Naive B cell (primary cell): ENCODE data around the gene KRT85. TPM values are rescaled to one million over a fixed set of nuclear protein-coding genes. Genes with fewer than 3 reads are reported as not detected.

Experiments used
- ATAC-seq, 2 donors: fragments of 150-1000 bp; cut with Tn5 transposase; 2 replicates each; pipeline ENCODE4 v1.10.0; 2021; ENCODE audit warnings: low read depth in 2 of 2, mild to moderate bottlenecking in 2 of 2, moderate library complexity in 2 of 2
- DNase-seq: peaks from one replicate; pipeline ENCODE4 v3.0.0; 2022
- H3K27ac Mint-ChIP-seq, 6 donors: one replicate each; pipeline ENCODE4 v1.8.0; 2020 to 2022; ENCODE audit warnings: mild to moderate bottlenecking in 6 of 6, mixed read lengths in 6 of 6, moderate library complexity in 5 of 6, inconsistent platforms in 2 of 6
- H3K27me3 Mint-ChIP-seq, 3 donors: one replicate each; pipeline ENCODE4 v1.8.0; 2021 to 2022; ENCODE audit warnings: mixed read lengths in 3 of 3, mild to moderate bottlenecking in 1 of 3
- H3K36me3 Mint-ChIP-seq, 2 donors: one replicate each; pipeline ENCODE4 v1.8.0; 2020 to 2022; ENCODE audit warnings: mixed read lengths in 2 of 2, inconsistent platforms in 1 of 2, mild to moderate bottlenecking in 1 of 2
- H3K4me1 Mint-ChIP-seq, 3 donors: one replicate each; pipeline ENCODE4 v1.8.0; 2020 to 2022; ENCODE audit warnings: mixed read lengths in 3 of 3, inconsistent platforms in 1 of 3, mild to moderate bottlenecking in 1 of 3, moderate library complexity in 1 of 3
- H3K4me3 Mint-ChIP-seq, 8 donors: one replicate each; pipeline ENCODE4 v1.8.0; 2020 to 2022; ENCODE audit warnings: mild to moderate bottlenecking in 8 of 8, mixed read lengths in 8 of 8, moderate library complexity in 8 of 8, inconsistent platforms in 2 of 8
- H3K9me3 Mint-ChIP-seq, 7 donors: one replicate each; pipeline ENCODE4 v1.8.0; 2020 to 2022; ENCODE audit warnings: mixed read lengths in 7 of 7, mild to moderate bottlenecking in 5 of 7, inconsistent platforms in 2 of 7, moderate library complexity in 1 of 7
- polyA plus RNA-seq, 6 donors: library from polyadenylated mRNA; unstranded; fragments of 300-500 nt; fragmentation: Illumina TruSeq; gene quantifications; one replicate each; pipeline ENCODE4 v1.2.3, GENCODE V29; 2021; ENCODE audit warnings: low read depth in 6 of 6

The KRT85 gene
- polyA plus RNA-seq, 6 donors from 2014 or later: not detected

- ATAC-seq (no peak), DNase-seq (no peak)
- Mint-ChIP-seq H3K27me3 (peaks cover 0 to 25% (median 7%) of the 10 kb centered on the region in 3 donors), H3K27ac (no peak overlapping the region), H3K4me1 (no peaks in the 10 kb centered on the region), H3K4me3 (no peak overlapping the region), H3K9me3 (no peaks in the 10 kb centered on the region), H3K36me3 (no peaks in the 10 kb centered on the region)
Measured at GRCh38 chr12:52389313-52390207, 22.3 kb upstream of the KRT85 start.

- no peaks in the 10 kb centered on the region for H3K9me3 Mint-ChIP-seq
- no peak overlapping the region for H3K4me3 Mint-ChIP-seq
- no peak overlapping the region for H3K27ac Mint-ChIP-seq
- H3K27me3 Mint-ChIP-seq: peaks cover 0 to 17% (median 7%) of the 10 kb centered on the region in 3 donors
- no peaks in the 10 kb centered on the region for H3K36me3 Mint-ChIP-seq
- no peak for DNase-seq
- no peak for ATAC-seq
- H3K4me1 Mint-ChIP-seq: peaks cover 0 to 2% (median 0%) of the 10 kb centered on the region in 3 donors
Measured at GRCh38 chr12:52387859-52388258, 20.6 kb upstream of the KRT85 start.

- Mint-ChIP-seq H3K9me3 (no peaks in the 10 kb centered on the region), H3K36me3 (no peaks in the 10 kb centered on the region), H3K4me1 (peaks cover 0 to 5% (median 0%) of the 10 kb centered on the region in 3 donors), H3K27me3 (peaks cover 0 to 9% (median 8%) of the 10 kb centered on the region in 3 donors), H3K4me3 (no peak within 1 kb of the TSS), H3K27ac (no peak within 1 kb of the TSS)
- no peak for ATAC-seq
- no peak for DNase-seq
Measured at GRCh38 chr12:52385226-52385702, 18.0 kb upstream of the KRT85 start, which contains the start of gene KRT84. TSS of gene KRT84 (minus strand) at chr12:52385652. CDS start at chr12:52385585, 67 bp downstream.

GRCh38 chr12:52383331-52383730 is 16.1 kb upstream of the KRT85 start:
- Mint-ChIP-seq H3K4me1 (peaks cover 0 to 5% (median 0%) of the 10 kb centered on the region in 3 donors), H3K4me3 (no peak overlapping the region)

GRCh38 chr12:52382854-52383253 is 15.6 kb upstream of the KRT85 start:
- DNase-seq: no peak
- H3K36me3 Mint-ChIP-seq: no peaks in the 10 kb centered on the region

More at GRCh38 chr12:52383331-52383730, 16.1 kb upstream of the KRT85 start:
- Mint-ChIP-seq H3K27me3 (peaks cover 0 to 18% (median 14%) of the 10 kb centered on the region in 3 donors), H3K9me3 (no peaks in the 10 kb centered on the region), H3K27ac (no peak overlapping the region), H3K36me3 (no peaks in the 10 kb centered on the region)
- ATAC-seq (no peak), DNase-seq (no peak)

GRCh38 chr12:52381206-52381605 is 13.9 kb upstream of the KRT85 start:
- Mint-ChIP-seq H3K4me1 (peaks cover 0 to 5% (median 0%) of the 10 kb centered on the region in 3 donors), H3K36me3 (no peaks in the 10 kb centered on the region), H3K4me3 (no peak overlapping the region), H3K9me3 (no peaks in the 10 kb centered on the region), H3K27me3 (peaks cover 13 to 36% (median 20%) of the 10 kb centered on the region in 3 donors), H3K27ac (no peak overlapping the region)
- DNase-seq: no peak
- no peak for ATAC-seq

More at GRCh38 chr12:52382854-52383253, 15.6 kb upstream of the KRT85 start:
- Mint-ChIP-seq H3K27me3 (peaks cover 0 to 20% (median 14%) of the 10 kb centered on the region in 3 donors), H3K4me3 (no peak overlapping the region), H3K4me1 (peaks cover 0 to 5% (median 0%) of the 10 kb centered on the region in 3 donors), H3K27ac (no peak overlapping the region), H3K9me3 (no peaks in the 10 kb centered on the region)
- ATAC-seq: no peak

GRCh38 chr12:52380271-52380694 is 13.0 kb upstream of the KRT85 start:
- Mint-ChIP-seq H3K4me1 (peaks cover 0 to 5% (median 0%) of the 10 kb centered on the region in 3 donors), H3K27ac (no peak overlapping the region), H3K9me3 (peaks cover 0 to 1% (median 0%) of the 10 kb centered on the region in 7 donors), H3K36me3 (no peaks in the 10 kb centered on the region), H3K27me3 (peaks cover 15 to 45% (median 24%) of the 10 kb centered on the region in 3 donors), H3K4me3 (no peak overlapping the region)
- no peak for DNase-seq
- no peak for ATAC-seq

GRCh38 chr12:52379536-52379935 is 12.3 kb upstream of the KRT85 start:
- no peaks in the 10 kb centered on the region for H3K36me3 Mint-ChIP-seq
- peaks cover 17 to 46% (median 24%) of the 10 kb centered on the region in 3 donors for H3K27me3 Mint-ChIP-seq
- peaks cover 0 to 2% (median 0%) of the 10 kb centered on the region in 7 donors for H3K9me3 Mint-ChIP-seq
- H3K4me1 Mint-ChIP-seq: peaks cover 0 to 5% (median 0%) of the 10 kb centered on the region in 3 donors
- ATAC-seq: no peak
- no peak overlapping the region for H3K27ac Mint-ChIP-seq
- no peak overlapping the region for H3K4me3 Mint-ChIP-seq
- DNase-seq: no peak

- Mint-ChIP-seq H3K4me1 (peaks cover 0 to 5% (median 0%) of the 10 kb centered on the region in 3 donors), H3K27me3 (peaks cover 17 to 46% (median 24%) of the 10 kb centered on the region in 3 donors), H3K9me3 (peaks cover 0 to 15% (median 7%) of the 10 kb centered on the region in 7 donors), H3K36me3 (peaks cover 0 to 6% of the 10 kb centered on the region in 2 donors), H3K27ac (no peak overlapping the region), H3K4me3 (no peak overlapping the region)
- DNase-seq: no peak
- no peak for ATAC-seq
Measured at GRCh38 chr12:52378091-52378490, 10.8 kb upstream of the KRT85 start.

- Mint-ChIP-seq H3K9me3 (peaks cover 0 to 16% (median 7%) of the 10 kb centered on the region in 7 donors), H3K27me3 (peaks cover 18 to 46% (median 24%) of the 10 kb centered on the region in 3 donors), H3K4me1 (no peaks in the 10 kb centered on the region), H3K4me3 (no peak overlapping the region), H3K36me3 (peaks cover 0 to 6% of the 10 kb centered on the region in 2 donors), H3K27ac (no peak overlapping the region)
- ATAC-seq: no peak
- no peak for DNase-seq
Measured at GRCh38 chr12:52377266-52377665, 10.0 kb upstream of the KRT85 start.

GRCh38 chr12:52372216-52373154 is 5.2 kb upstream of the KRT85 start:
- DNase-seq: no peak
- H3K4me1 Mint-ChIP-seq: no peaks in the 10 kb centered on the region
- H3K27ac Mint-ChIP-seq: no peak overlapping the region
- H3K4me3 Mint-ChIP-seq: no peak overlapping the region
- no peak for ATAC-seq
- H3K36me3 Mint-ChIP-seq: peaks cover 0 to 6% of the 10 kb centered on the region in 2 donors
- H3K27me3 Mint-ChIP-seq: peaks cover 16 to 50% (median 46%) of the 10 kb centered on the region in 3 donors
- peaks cover 0 to 16% (median 7%) of the 10 kb centered on the region in 7 donors for H3K9me3 Mint-ChIP-seq

- ATAC-seq (no peak), DNase-seq (no peak)
- no peak overlapping the region for H3K4me3 Mint-ChIP-seq
- H3K27me3 Mint-ChIP-seq: peaks cover 15 to 44% (median 41%) of the 10 kb centered on the region in 3 donors
- H3K36me3 Mint-ChIP-seq: peaks cover 0 to 6% of the 10 kb centered on the region in 2 donors
- peaks cover 0 to 16% (median 7%) of the 10 kb centered on the region in 7 donors for H3K9me3 Mint-ChIP-seq
- peak overlapping the region in 1 of 6 donors; percentile 4 for H3K27ac Mint-ChIP-seq
- no peaks in the 10 kb centered on the region for H3K4me1 Mint-ChIP-seq
Measured at GRCh38 chr12:52371716-52372115, 4.4 kb upstream of the KRT85 start.
